Activated gamma-delta T cell treated with Interleukin-2 at 50 U/mL for 16 hours (primary cell): Measurements from ENCODE around the gene DAZAP1.

Experiments
- DNase-seq: peaks from one replicate; pipeline ENCODE4 v3.0.0-alpha.2; 2020

The DAZAP1 gene

GRCh38 chr19:1407528-1408299 is at the start of gene DAZAP1:
DAZAP1 (plus strand) TSS chr19:1407586; CDS start chr19:1407774, 188 bp downstream.
- DNase-seq, result no peak

DNA sequence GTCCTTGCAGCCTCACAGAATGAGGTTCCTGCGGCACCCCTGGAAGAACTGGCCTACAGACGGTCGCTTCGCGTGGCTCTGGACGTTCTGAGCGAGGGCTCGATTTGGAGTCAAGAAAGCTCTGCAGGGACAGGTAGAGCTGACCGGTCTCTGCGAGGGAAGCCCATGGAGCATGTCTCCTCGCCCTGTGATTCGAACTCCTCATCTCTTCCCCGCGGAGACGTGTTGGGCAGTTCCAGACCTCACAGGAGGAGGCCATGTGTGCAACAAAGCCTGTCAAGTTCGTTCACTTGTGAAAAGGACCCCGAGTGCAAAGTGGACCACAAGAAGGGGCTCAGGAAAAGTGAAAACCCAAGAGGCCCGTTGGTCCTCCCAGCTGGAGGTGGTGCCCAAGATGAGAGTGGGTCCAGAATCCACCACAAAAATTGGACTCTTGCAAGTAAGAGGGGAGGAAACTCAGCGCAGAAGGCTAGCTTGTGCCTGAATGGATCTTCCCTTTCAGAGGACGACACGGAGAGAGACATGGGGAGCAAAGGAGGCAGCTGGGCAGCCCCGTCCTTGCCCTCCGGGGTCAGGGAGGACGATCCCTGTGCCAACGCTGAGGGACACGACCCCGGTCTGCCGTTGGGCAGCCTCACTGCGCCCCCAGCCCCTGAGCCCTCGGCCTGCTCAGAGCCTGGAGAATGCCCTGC is 47.1 kb upstream of the DAZAP1 start:
- DNase-seq, result no peak

- no peak for DNase-seq
Observed at GRCh38 chr19:1360818-1361461, 46.4 kb upstream of the DAZAP1 start.

- DNase-seq, result no peak
Observed at GRCh38 chr19:1361601-1362386, 45.6 kb upstream of the DAZAP1 start.

DNA sequence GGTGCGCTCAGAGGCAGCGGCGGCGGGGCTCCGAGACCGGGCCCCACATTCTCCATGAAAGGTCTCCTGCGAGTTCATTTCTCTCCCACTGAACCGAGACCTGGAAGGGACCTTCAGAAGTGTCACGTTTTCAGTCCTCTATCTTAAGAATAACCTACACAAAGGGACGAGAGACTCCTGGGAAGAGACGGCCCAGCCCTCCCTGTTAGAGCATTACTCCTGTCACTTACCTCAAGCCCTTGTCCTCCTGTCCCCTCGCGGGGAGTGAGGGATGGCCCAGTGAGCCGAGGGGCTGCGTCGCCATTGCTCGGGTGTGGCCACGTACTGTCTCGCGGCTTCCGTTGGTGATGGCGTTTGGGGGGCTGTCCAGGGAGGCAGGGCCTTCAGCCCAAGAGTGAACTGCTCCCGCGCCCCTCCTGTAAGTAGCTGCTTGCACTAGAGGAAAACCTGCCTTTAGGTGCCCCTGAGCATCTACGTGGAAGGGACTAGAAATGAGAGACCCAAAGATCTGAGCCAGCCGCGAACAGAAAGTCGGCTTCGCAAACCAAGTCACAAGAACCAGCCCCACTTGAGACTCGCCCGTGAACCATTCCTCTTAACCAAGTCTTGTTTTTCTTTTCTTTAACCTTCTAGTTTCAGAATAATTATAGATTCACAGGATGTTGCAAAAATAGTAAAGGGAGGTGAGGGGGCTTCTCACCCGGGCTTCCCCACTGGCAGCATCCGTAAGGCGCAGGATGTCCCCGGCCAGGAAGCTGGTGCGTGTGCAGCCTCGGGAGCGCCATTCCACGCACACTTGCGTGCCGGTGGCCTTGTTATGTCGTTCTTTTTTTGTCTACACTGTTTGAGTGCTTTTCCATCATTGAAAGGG is 44.8 kb upstream of the DAZAP1 start:
- no peak for DNase-seq

- DNase-seq, result peak; percentile 38
Observed at GRCh38 chr19:1363599-1363998, 43.8 kb upstream of the DAZAP1 start.

DNA sequence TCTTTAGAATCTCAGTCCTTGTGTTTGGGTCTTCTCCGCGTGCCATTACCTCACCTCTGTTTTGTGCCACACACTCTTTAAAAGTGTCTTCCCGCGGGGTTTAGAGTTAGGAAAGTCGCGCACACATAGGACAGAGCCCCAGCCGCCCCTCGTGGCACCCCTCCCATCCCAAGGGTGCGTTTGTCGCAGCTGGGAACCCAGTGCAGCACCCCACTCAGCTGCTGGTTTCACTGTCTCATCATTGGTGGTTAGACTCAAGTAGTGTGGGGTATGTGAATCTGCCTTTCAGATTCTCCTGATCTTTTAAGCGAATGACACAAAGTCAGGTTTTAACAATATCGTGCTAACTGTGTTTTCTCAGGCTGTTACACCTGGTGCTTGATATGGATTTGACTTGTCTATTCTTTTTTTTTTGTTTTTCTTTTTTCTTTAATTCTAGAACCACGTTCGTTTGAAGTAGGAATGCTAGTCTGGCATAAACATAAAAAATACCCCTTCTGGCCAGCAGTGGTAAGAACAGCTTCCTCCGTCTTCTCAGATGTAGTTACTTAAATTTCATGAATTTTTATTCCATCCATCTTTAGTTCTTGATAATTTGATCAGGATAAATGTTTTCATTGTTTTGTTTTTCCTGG is 43.2 kb upstream of the DAZAP1 start:
- no peak for DNase-seq

DNA sequence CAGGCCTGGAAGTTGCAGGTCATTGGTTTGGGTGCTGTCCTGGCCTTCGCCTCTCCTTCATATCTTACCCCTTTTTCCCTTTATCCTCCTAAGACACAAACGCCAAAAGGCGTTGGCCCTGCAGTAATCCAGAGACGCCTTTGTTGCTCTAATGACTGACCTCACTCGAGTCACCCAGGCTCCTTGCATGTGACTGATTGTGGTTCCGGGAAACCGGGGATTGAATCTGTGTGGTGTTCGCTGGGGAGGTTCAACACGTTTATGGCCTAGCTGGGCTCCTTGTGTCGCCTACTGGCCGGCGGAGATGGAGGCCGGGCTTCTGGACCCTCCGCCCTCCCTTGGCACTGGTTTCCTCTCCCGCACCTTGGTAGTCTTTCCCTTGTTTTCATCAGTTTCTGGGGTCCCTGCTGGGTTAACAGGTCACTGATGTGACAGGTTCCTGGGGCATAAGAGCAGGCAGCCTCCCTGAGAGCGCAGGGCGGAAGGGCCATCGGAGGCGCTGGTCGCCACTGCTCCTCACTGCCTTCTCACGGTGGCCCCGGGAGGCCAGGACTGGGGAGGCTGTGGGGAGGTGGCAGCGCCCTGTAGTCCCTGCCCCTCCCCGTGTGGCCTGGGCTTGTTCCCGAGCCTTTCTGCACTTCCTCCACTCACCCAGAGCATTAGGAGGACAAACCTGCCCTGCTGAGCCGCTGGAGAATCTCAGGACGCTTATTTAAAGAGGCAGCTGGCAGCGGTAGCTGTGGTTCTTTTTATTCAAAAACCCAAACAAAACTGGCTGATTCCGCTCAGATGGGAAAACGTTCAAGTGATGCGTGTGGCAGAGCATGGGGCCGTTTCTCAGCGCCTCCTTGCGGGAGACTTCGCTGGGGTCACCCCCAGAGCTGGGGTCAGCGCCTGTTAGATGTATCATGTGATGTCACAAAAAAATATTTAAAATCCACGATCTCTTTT is 41.8 kb upstream of the DAZAP1 start:
- no peak for DNase-seq

DNA sequence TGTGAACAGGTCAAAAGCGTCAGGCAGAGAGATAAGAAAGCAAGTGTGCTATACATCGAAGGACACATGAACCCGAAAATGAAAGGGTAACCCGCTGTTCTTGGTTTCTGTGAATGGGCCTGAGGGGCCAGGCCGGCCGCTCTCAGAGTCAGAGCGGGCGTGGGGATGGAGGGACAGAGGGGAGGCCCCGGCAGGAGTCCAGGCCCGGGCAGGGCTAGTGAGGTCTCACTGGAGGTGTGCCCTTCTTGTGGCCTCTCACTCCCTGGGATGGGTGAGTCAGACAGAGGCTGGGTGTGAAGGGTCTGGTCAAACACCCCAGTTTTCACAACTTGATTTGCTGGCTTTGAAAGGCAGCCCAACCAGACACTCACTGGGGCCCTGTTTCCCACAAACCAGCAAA is 41.1 kb upstream of the DAZAP1 start:
- no peak for DNase-seq

DNA sequence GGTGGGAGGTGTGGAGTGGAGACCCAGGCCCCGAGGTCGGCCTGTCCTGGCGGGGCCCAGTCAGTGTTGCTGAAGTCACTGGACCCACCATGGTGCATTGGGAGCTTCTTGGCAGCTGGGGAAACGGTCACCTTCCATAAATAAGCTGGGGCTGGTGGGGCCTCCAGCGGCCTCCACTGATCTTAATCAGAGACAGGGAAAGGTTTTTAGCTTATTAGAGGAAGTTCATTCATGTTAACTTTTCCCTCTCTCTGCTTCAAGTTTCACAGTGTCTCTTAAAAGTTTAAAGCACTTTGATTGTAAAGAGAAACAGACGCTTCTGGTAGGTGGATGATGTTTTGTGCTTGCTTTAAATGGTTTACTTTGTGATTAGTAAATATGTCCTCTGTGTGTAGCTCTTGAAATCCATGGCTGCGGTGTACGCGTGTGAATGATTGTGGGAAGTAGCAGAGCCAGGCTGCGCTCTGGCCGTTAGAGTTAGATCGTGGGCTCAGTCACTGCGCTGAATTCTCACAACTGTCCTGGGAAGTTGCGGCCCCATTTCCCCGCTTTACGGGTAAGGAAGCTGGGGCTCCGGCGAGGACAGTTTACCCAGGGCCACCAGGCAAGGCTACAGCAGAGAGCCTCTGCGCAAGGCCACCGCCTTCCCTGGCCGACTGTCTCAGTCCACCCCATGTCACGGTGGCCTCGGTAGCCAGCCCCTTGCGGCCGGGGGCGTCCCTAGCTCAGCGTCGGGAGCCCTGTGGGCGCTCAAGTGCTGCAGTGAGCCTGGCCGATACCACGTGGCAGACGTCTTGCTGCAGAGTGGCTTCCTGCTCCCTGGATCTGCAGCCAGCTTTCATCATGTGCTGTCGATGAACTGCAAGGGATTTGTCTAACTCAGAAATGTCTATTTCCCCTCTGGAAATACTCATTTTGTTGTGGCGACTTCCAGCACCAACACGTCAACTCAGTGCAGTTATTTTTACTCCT is 40.2 kb upstream of the DAZAP1 start:
- no peak for DNase-seq

DNA sequence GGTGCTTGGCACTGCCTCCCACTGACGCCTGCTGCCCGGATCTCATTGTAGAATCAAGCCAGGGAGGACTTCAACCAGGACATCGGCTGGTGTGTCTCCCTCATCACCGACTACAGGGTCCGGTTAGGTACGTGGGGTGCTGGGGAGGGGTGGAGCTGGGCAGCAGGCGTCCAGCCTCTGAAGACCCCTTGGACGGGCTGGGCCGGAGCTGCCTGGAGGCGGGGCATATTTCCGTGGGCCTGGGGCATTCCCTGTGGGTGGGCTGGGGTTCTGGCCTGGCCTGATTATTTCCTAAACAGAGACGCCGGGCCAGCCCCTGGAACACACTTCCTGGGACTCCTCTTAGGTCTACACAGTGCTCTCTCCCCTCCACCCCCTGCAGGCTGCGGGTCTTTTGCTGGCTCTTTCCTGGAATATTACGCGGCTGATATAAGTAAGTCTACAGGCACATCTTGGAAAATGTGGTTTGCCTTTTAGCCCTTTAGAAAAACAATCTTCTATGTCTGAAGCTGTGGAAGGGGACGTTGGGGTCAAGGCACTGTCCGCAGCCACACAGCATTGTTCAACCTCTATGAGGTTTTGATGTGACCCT is 38.1 kb upstream of the DAZAP1 start:
- DNase-seq, result no peak

- DNase-seq, result no peak
Observed at GRCh38 chr19:1370579-1371361, 36.6 kb upstream of the DAZAP1 start.

DNA sequence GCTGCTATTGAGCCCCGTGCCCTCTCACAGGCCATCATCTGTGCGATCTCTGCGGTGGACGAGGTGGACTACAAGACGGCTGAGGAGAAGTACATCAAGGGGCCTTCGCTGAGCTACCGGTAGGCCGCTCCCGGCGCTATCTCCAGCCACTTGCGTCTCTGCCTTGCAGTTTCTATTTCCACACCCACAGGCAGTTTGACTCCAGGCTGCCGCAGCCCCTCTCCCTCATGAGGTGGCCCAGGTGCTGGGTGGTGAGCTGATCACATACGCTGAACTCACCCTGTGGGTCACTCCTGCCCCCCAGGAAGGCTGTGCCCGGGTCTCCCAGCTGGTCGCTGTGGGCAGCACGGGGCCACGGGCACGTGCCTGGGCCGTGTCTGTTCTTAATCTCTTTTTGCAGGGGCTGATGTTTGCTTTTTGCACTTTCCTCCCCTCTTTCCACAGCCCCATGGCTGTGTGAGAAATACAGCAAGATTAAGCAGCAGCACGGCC is 34.3 kb upstream of the DAZAP1 start:
- no peak for DNase-seq

GRCh38 chr19:1373534-1374249 is 33.7 kb upstream of the DAZAP1 start:
- DNase-seq, result no peak

- no peak for DNase-seq
Observed at GRCh38 chr19:1374250-1374577, 33.2 kb upstream of the DAZAP1 start.

DNA sequence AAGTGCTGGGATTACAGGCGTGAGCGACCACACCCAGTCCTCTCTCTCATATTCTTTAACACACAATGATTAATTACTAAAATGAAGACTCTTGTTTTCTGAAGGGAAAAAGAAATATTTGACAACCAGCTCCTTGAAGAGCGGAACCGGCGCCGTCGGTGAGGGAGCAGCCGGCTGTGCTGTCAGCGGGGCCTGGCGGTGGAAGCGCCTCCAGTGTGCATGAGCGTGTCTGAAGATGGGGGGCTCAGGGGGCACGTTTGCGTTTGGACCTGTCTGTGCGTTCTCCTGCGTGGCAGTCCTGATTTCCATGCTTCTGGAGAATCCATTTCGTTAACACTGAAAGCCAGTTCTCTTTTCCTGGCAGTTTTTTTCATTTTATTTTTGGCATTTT is 31.0 kb upstream of the DAZAP1 start:
- no peak for DNase-seq
